ENCODE measurements around the gene ERVFRD-1. TPM values are rescaled to one million over a fixed set of nuclear protein-coding genes. Genes with fewer than 3 reads are reported as not detected.
A peak's percentile ranks its signal among the peaks of the same experiment; 100 is the strongest.

ERVFRD-1 gene
- not detected for total RNA-seq

GRCh38 chr6:11110921-11111768, at the start of gene ERVFRD-1:
ERVFRD-1 (minus strand) TSS chr6:11111725; CDS start chr6:11105310, 6,415 bp downstream.
- Mint-ChIP-seq H3K36me3 (peaks cover 3% of the 10 kb centered on the region), H3K4me3 (no peak within 1 kb of the TSS), H3K9me3 (ENCODE audit: low read depth) (no peaks in the 10 kb centered on the region), H3K4me1 (peaks cover 17% of the 10 kb centered on the region), H3K27ac (no peak within 1 kb of the TSS), H3K27me3 (no peaks in the 10 kb centered on the region)
- CTCF ChIA-PET: interaction anchor here (1.0 kb wide), 1 partner anchor 13 kb away, joined by 3 read pairs; no protein-coding TSS in a partner anchor
- ATAC-seq: no peak
- no peak for DNase-seq

- ATAC-seq (no peak), DNase-seq (no peak)
- CTCF ChIA-PET: no interaction called here
- H3K27ac Mint-ChIP-seq: no peak overlapping the region
- H3K27me3 Mint-ChIP-seq: peaks cover 6% of the 10 kb centered on the region
- peaks cover 11% of the 10 kb centered on the region for H3K36me3 Mint-ChIP-seq
- H3K4me1 Mint-ChIP-seq: peaks cover 21% of the 10 kb centered on the region
- H3K4me3 Mint-ChIP-seq: no peak overlapping the region
- H3K9me3 Mint-ChIP-seq (ENCODE audit: low read depth): no peaks in the 10 kb centered on the region
These were observed 48.7 kb upstream of the ERVFRD-1 start for GRCh38 chr6:11160199-11160598.

- ATAC-seq (no peak), DNase-seq (no peak)
- no peak overlapping the region for H3K27ac Mint-ChIP-seq
- H3K9me3 Mint-ChIP-seq (ENCODE audit: low read depth): no peaks in the 10 kb centered on the region
- H3K36me3 Mint-ChIP-seq: peaks cover 7% of the 10 kb centered on the region
- CTCF ChIA-PET: interaction anchor here (1.1 to 1.9 kb wide), 4 partner anchors 9 to 339 kb away, joined by 3 to 9 read pairs (median 5); no protein-coding TSS in a partner anchor
- H3K4me1 Mint-ChIP-seq: peaks cover 10% of the 10 kb centered on the region
- peaks cover 16% of the 10 kb centered on the region for H3K27me3 Mint-ChIP-seq
- H3K4me3 Mint-ChIP-seq: no peak overlapping the region
These were observed 44.1 kb upstream of the ERVFRD-1 start for GRCh38 chr6:11155589-11155988.

GRCh38 chr6:11153447-11153846, 41.9 kb upstream of the ERVFRD-1 start:
- peaks cover 6% of the 10 kb centered on the region for H3K36me3 Mint-ChIP-seq
- no peak overlapping the region for H3K27ac Mint-ChIP-seq
- H3K27me3 Mint-ChIP-seq: peaks cover 16% of the 10 kb centered on the region
- H3K9me3 Mint-ChIP-seq (ENCODE audit: low read depth): no peaks in the 10 kb centered on the region
- CTCF ChIA-PET: no interaction called here
- peaks cover 10% of the 10 kb centered on the region for H3K4me1 Mint-ChIP-seq
- peak overlapping the region; percentile 43 for H3K4me3 Mint-ChIP-seq
- DNase-seq (no peak), ATAC-seq (no peak)

- Mint-ChIP-seq H3K4me1 (peaks cover 10% of the 10 kb centered on the region), H3K27ac (no peak overlapping the region), H3K4me3 (no peak overlapping the region), H3K36me3 (peaks cover 4% of the 10 kb centered on the region), H3K9me3 (ENCODE audit: low read depth) (no peaks in the 10 kb centered on the region), H3K27me3 (peaks cover 16% of the 10 kb centered on the region)
- DNase-seq (no peak), ATAC-seq (no peak)
- CTCF ChIA-PET: interaction anchor here (0.8 to 1.2 kb wide), 3 partner anchors 343 to 423 kb away, joined by 3 to 4 read pairs (median 3); no protein-coding TSS in a partner anchor
These were observed 41.1 kb upstream of the ERVFRD-1 start for GRCh38 chr6:11152581-11152980.

GRCh38 chr6:11151488-11151887, 40.0 kb upstream of the ERVFRD-1 start:
- peaks cover 3% of the 10 kb centered on the region for H3K36me3 Mint-ChIP-seq
- peaks cover 10% of the 10 kb centered on the region for H3K4me1 Mint-ChIP-seq
- no peaks in the 10 kb centered on the region for H3K9me3 Mint-ChIP-seq (ENCODE audit: low read depth)
- no peak for ATAC-seq
- CTCF ChIA-PET: interaction anchor here (0.7 to 1.1 kb wide), 4 partner anchors 15 to 424 kb away, joined by 3 to 4 read pairs (median 4); no protein-coding TSS in a partner anchor
- peaks cover 16% of the 10 kb centered on the region for H3K27me3 Mint-ChIP-seq
- DNase-seq: no peak
- no peak overlapping the region for H3K4me3 Mint-ChIP-seq
- no peak overlapping the region for H3K27ac Mint-ChIP-seq

- Mint-ChIP-seq H3K9me3 (ENCODE audit: low read depth) (no peaks in the 10 kb centered on the region), H3K27me3 (peaks cover 5% of the 10 kb centered on the region), H3K4me3 (no peak overlapping the region), H3K4me1 (peaks cover 8% of the 10 kb centered on the region), H3K27ac (no peak overlapping the region), H3K36me3 (no peaks in the 10 kb centered on the region)
- CTCF ChIA-PET: interaction anchor here (1.0 to 1.6 kb wide), 3 partner anchors 340 to 347 kb away, joined by 3 to 6 read pairs (median 5); no protein-coding TSS in a partner anchor
- DNase-seq (no peak), ATAC-seq (no peak)
These were observed 38.0 kb upstream of the ERVFRD-1 start for GRCh38 chr6:11149551-11149950.

GRCh38 chr6:11146117-11146826, 34.7 kb upstream of the ERVFRD-1 start:
- Mint-ChIP-seq H3K9me3 (ENCODE audit: low read depth) (no peaks in the 10 kb centered on the region), H3K4me3 (no peak overlapping the region), H3K27ac (no peak overlapping the region), H3K4me1 (peaks cover 4% of the 10 kb centered on the region), H3K27me3 (no peaks in the 10 kb centered on the region), H3K36me3 (no peaks in the 10 kb centered on the region)
- DNase-seq (no peak), ATAC-seq (no peak)
- CTCF ChIA-PET: interaction anchor here (0.6 to 6.2 kb wide), 3 partner anchors 8 to 1007 kb away, joined by 3 to 111 read pairs (median 9); no protein-coding TSS in a partner anchor

GRCh38 chr6:11144393-11144851, 32.9 kb upstream of the ERVFRD-1 start:
- peak overlapping the region; percentile 13 for H3K27ac Mint-ChIP-seq
- no peaks in the 10 kb centered on the region for H3K27me3 Mint-ChIP-seq
- CTCF ChIA-PET: interaction anchor here (0.6 to 6.2 kb wide), 17 partner anchors 10 to 431 kb away, joined by 3 to 111 read pairs (median 4); no protein-coding TSS in a partner anchor
- no peaks in the 10 kb centered on the region for H3K36me3 Mint-ChIP-seq
- peaks cover 5% of the 10 kb centered on the region for H3K4me1 Mint-ChIP-seq
- ATAC-seq: peak; percentile 97
- H3K4me3 Mint-ChIP-seq: no peak overlapping the region
- DNase-seq: peak; percentile 88
- no peaks in the 10 kb centered on the region for H3K9me3 Mint-ChIP-seq (ENCODE audit: low read depth)

GRCh38 chr6:11143394-11144371, 32.2 kb upstream of the ERVFRD-1 start:
- H3K9me3 Mint-ChIP-seq (ENCODE audit: low read depth): no peaks in the 10 kb centered on the region
- no peak overlapping the region for H3K27ac Mint-ChIP-seq
- H3K4me3 Mint-ChIP-seq: no peak overlapping the region
- DNase-seq (no peak), ATAC-seq (no peak)
- CTCF ChIA-PET: interaction anchor here (0.6 to 6.2 kb wide), 20 partner anchors 10 to 432 kb away, joined by 3 to 111 read pairs (median 4); no protein-coding TSS in a partner anchor
- H3K36me3 Mint-ChIP-seq: peaks cover 4% of the 10 kb centered on the region
- peaks cover 9% of the 10 kb centered on the region for H3K4me1 Mint-ChIP-seq
- H3K27me3 Mint-ChIP-seq: no peaks in the 10 kb centered on the region

- DNase-seq (no peak), ATAC-seq (no peak)
- H3K4me3 Mint-ChIP-seq: no peak overlapping the region
- H3K27ac Mint-ChIP-seq: no peak overlapping the region
- H3K36me3 Mint-ChIP-seq: peaks cover 4% of the 10 kb centered on the region
- peaks cover 9% of the 10 kb centered on the region for H3K4me1 Mint-ChIP-seq
- H3K9me3 Mint-ChIP-seq (ENCODE audit: low read depth): no peaks in the 10 kb centered on the region
- CTCF ChIA-PET: interaction anchor here (1.1 to 6.2 kb wide), 4 partner anchors 27 to 433 kb away, joined by 5 to 111 read pairs (median 11); no protein-coding TSS in a partner anchor
- no peaks in the 10 kb centered on the region for H3K27me3 Mint-ChIP-seq
These were observed 30.9 kb upstream of the ERVFRD-1 start for GRCh38 chr6:11142296-11143027.

GRCh38 chr6:11141295-11141694, 29.8 kb upstream of the ERVFRD-1 start:
- DNase-seq (no peak), ATAC-seq (no peak)
- H3K27ac Mint-ChIP-seq: no peak overlapping the region
- CTCF ChIA-PET: interaction anchor here (1.3 to 1.5 kb wide), 2 partner anchors 354 to 355 kb away, joined by 3 to 6 read pairs; no protein-coding TSS in a partner anchor
- no peaks in the 10 kb centered on the region for H3K27me3 Mint-ChIP-seq
- no peak overlapping the region for H3K4me3 Mint-ChIP-seq
- H3K4me1 Mint-ChIP-seq: peaks cover 9% of the 10 kb centered on the region
- peaks cover 4% of the 10 kb centered on the region for H3K36me3 Mint-ChIP-seq
- H3K9me3 Mint-ChIP-seq (ENCODE audit: low read depth): no peaks in the 10 kb centered on the region

Measured in activated CD8-positive, alpha-beta memory T cell treated with anti-CD3 and anti-CD28 coated beads, Interleukin-2, amount 10 ng/mL, durations not matched to agents 7 days and 5 days (primary cell).